ENCODE measurements around the gene C1orf56. TPM values are rescaled to one million over a fixed set of nuclear protein-coding genes. Genes with fewer than 3 reads are reported as not detected.

Gene C1orf56
- total and polyA plus RNA-seq, 2 of the 13 experiments (the other 11 are each of a cell fraction or from before 2014, with no cell fraction given) = 1.5 to 3.2 TPM

GRCh38 chr1:151008244-151009205 lies 39.0 kb upstream of the C1orf56 start, which contains the start of gene PRUNE1 (continued):
- no peak for TF ChIP-seq ZNF260 (CRISPR knock-in tag; IDR thresholded peaks at IDR 0.05; ENCODE audit: borderline replicate concordance, low read depth)
- TF ChIP-seq, protein P1, sequence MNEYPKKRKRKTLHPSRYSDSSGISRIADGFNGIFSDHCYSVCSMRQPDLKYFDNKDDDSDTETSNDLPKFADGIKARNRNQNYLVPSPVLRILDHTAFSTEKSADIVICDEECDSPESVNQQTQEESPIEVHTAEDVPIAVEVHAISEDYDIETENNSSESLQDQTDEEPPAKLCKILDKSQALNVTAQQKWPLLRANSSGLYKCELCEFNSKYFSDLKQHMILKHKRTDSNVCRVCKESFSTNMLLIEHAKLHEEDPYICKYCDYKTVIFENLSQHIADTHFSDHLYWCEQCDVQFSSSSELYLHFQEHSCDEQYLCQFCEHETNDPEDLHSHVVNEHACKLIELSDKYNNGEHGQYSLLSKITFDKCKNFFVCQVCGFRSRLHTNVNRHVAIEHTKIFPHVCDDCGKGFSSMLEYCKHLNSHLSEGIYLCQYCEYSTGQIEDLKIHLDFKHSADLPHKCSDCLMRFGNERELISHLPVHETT (CRISPR knock-in tag; conservative IDR thresholded peaks at IDR 0.05) = no peak; the same call in 1 of the 2 replicates
- 0 out of 2 replicates have a peak, but pooled peaks have one; percentile 4 for TF ChIP-seq TBX3 (IDR thresholded peaks at IDR 0.05; ENCODE audit: borderline replicate concordance)
- no peak for TF ChIP-seq ZKSCAN5 (CRISPR knock-in tag; IDR thresholded peaks at IDR 0.05)
- TF ChIP-seq, protein P2, sequence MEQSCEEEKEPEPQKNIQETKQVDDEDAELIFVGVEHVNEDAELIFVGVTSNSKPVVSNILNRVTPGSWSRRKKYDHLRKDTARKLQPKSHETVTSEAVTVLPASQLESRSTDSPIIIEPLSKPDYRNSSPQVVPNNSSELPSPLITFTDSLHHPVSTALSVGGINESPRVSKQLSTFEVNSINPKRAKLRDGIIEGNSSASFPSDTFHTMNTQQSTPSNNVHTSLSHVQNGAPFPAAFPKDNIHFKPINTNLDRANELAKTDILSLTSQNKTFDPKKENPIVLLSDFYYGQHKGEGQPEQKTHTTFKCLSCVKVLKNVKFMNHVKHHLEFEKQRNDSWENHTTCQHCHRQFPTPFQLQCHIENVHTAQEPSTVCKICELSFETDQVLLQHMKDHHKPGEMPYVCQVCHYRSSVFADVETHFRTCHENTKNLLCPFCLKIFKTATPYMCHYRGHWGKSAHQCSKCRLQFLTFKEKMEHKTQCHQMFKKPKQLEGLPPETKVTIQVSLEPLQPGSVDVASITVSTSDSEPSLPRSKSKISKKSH (CRISPR knock-in tag; IDR thresholded peaks at IDR 0.05; ENCODE audit: borderline replicate concordance) = peak; percentile 79
- TF ChIP-seq ZFX (CRISPR knock-in tag; IDR thresholded peaks at IDR 0.05; ENCODE audit: low read depth) = peak; percentile 63
- TF ChIP-seq TP53 (CRISPR knock-in tag; conservative IDR thresholded peaks at IDR 0.05) = peak; percentile 67; the same call in 1 of the 2 replicates
- TF ChIP-seq DPF2 (CRISPR knock-in tag; IDR thresholded peaks at IDR 0.05; ENCODE audit: borderline replicate concordance, low read depth) = no peak
- TF ChIP-seq ELK4 (CRISPR knock-in tag; IDR thresholded peaks at IDR 0.05; ENCODE audit: borderline replicate concordance) = no peak
- 0 out of 2 replicates have a peak, but pooled peaks have one; percentile 27 for TF ChIP-seq ZNF121 (CRISPR knock-in tag; IDR thresholded peaks at IDR 0.05)
- TF ChIP-seq MBNL3 (CRISPR knock-in tag; conservative IDR thresholded peaks at IDR 0.05) = no peak
- TF ChIP-seq WIZ (CRISPR knock-in tag; IDR thresholded peaks at IDR 0.05) = no peak
- TF ChIP-seq TFDP1 (CRISPR knock-in tag; IDR thresholded peaks at IDR 0.05; ENCODE audit: borderline replicate concordance) = peak; percentile 9; the same call in 1 of the 2 replicates
- TF ChIP-seq, protein P3, sequence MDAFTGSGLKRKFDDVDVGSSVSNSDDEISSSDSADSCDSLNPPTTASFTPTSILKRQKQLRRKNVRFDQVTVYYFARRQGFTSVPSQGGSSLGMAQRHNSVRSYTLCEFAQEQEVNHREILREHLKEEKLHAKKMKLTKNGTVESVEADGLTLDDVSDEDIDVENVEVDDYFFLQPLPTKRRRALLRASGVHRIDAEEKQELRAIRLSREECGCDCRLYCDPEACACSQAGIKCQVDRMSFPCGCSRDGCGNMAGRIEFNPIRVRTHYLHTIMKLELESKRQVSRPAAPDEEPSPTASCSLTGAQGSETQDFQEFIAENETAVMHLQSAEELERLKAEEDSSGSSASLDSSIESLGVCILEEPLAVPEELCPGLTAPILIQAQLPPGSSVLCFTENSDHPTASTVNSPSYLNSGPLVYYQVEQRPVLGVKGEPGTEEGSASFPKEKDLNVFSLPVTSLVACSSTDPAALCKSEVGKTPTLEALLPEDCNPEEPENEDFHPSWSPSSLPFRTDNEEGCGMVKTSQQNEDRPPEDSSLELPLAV (CRISPR knock-in tag; conservative IDR thresholded peaks at IDR 0.05; ENCODE audit: low read depth) = no peak
- TF ChIP-seq, protein P4, sequence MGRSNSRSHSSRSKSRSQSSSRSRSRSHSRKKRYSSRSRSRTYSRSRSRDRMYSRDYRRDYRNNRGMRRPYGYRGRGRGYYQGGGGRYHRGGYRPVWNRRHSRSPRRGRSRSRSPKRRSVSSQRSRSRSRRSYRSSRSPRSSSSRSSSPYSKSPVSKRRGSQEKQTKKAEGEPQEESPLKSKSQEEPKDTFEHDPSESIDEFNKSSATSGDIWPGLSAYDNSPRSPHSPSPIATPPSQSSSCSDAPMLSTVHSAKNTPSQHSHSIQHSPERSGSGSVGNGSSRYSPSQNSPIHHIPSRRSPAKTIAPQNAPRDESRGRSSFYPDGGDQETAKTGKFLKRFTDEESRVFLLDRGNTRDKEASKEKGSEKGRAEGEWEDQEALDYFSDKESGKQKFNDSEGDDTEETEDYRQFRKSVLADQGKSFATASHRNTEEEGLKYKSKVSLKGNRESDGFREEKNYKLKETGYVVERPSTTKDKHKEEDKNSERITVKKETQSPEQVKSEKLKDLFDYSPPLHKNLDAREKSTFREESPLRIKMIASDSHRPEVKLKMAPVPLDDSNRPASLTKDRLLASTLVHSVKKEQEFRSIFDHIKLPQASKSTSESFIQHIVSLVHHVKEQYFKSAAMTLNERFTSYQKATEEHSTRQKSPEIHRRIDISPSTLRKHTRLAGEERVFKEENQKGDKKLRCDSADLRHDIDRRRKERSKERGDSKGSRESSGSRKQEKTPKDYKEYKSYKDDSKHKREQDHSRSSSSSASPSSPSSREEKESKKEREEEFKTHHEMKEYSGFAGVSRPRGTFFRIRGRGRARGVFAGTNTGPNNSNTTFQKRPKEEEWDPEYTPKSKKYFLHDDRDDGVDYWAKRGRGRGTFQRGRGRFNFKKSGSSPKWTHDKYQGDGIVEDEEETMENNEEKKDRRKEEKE (IDR thresholded peaks at IDR 0.05) = no peak
- peak; percentile 95 for TF ChIP-seq RFXAP (CRISPR knock-in tag; IDR thresholded peaks at IDR 0.05; ENCODE audit: borderline replicate concordance)
- peak; percentile 76; the same call in 1 of the 2 replicates for TF ChIP-seq MYC (CRISPR knock-in tag; IDR thresholded peaks at IDR 0.05; ENCODE audit: borderline replicate concordance)
